Subcutaneous abdominal adipose tissue (tissue), 5 donors: ENCODE data around the gene F10.
A peak's percentile ranks its signal among the peaks of the same experiment; 100 is the strongest.

ENCODE experiments used
- H3K27ac ChIP-seq: one replicate; pipeline ENCODE4 v1.7.0; 2013; ENCODE audit warnings: low read depth, mild to moderate bottlenecking, inconsistent platforms, low read length, moderate library complexity
- H3K27me3 ChIP-seq, 5 donors: one replicate each; pipeline ENCODE4 v1.7.0; 2013; ENCODE audit warnings: low read length in 5 of 5, inconsistent platforms in 1 of 5; ENCODE audit not compliant: control insufficient read depth in 5 of 5, insufficient read depth in 4 of 5
- H3K36me3 ChIP-seq, 5 donors: one replicate each; pipeline ENCODE4 v1.7.0; 2013; ENCODE audit warnings: low read length in 5 of 5; ENCODE audit not compliant: control insufficient read depth in 5 of 5, insufficient read depth in 5 of 5
- H3K4me1 ChIP-seq, 5 donors: one replicate each; pipeline ENCODE4 v1.7.0; 2013; ENCODE audit warnings: low read length in 5 of 5, mild to moderate bottlenecking in 3 of 5, moderate library complexity in 1 of 5; ENCODE audit not compliant: control insufficient read depth in 5 of 5, insufficient read depth in 5 of 5
- H3K4me3 ChIP-seq, 5 donors: one replicate each; pipeline ENCODE4 v1.7.0; 2013; ENCODE audit warnings: low read length in 5 of 5, low read depth in 1 of 5
- H3K9ac ChIP-seq, 5 donors: one replicate each; pipeline ENCODE4 v1.7.0; 2013; ENCODE audit warnings: low read length in 5 of 5, mild to moderate bottlenecking in 4 of 5, moderate library complexity in 3 of 5
- H3K9me3 ChIP-seq, 5 donors: one replicate each; pipeline ENCODE4 v1.7.0; 2013; ENCODE audit warnings: low read length in 5 of 5; ENCODE audit not compliant: control insufficient read depth in 5 of 5
- donor health status: healthy.
- donor health status: healthy.
- donor health status: healthy.
- donor health status: healthy.
- donor health status: healthy.

Gene F10

DNA sequence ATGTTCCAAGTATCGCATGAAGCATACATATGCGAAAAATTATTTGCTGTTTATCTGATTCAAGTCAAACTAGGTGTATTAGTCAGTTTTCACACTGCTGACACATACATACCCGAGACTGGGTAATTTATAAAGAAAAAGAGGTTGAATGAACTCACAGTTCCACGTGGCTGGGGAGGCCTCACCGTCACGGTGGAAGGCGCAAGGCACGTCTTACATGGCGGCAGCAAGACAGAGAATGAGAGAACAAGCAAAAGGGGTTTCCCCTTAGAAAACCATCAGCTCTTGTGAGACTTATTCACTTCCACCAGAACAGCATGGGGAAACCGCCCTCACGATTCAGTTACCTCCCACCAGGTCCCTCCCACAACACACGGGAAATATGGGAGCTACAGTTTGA lies 22.9 kb downstream of the F10 start:
- H3K36me3 ChIP-seq = peaks cover 0 to 4% (median 0%) of the 10 kb centered on the region in 5 donors
- peaks cover 0 to 7% (median 6%) of the 10 kb centered on the region in 5 donors for H3K27me3 ChIP-seq
- no peak overlapping the region for H3K4me3 ChIP-seq
- no peaks in the 10 kb centered on the region for H3K4me1 ChIP-seq
- H3K9me3 ChIP-seq = no peaks in the 10 kb centered on the region
- H3K27ac ChIP-seq = no peak overlapping the region
- H3K9ac ChIP-seq = no peak overlapping the region

DNA sequence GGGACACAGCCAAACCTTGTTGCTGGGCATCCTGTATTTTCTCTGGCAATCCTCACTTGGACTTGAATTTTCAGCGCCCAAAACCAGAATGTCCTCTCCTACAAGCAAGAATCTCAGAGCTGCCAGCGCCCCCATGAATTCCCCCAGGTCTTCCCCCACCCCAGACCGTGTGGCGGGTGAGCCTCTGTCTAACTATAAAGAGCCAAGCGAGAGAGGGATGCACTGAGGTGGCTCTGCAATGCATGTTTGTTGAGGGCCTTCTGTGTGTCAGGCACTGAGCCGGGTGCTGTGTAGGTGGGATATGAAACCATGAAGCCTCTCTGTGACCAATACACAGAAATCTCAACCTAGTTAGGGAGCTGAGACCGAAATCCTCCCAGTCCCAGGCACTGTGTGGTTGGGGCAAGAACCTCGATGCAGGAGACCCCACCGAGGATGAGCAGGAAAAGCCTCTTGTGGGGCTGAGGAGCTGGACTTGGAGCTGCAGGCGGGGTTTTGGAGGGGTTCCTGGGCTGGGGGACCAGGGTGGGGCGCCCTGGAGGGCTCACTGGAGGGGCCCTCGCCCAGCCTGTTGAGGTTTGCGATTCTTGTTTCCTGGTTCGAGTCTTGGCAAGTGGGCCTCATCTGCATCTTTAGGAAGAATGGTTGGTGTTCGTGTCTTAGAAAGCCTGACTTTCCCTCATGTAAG lies 23.5 kb downstream of the F10 start:
- Histone ChIP-seq H3K9me3 (no peaks in the 10 kb centered on the region), H3K4me1 (no peaks in the 10 kb centered on the region), H3K27ac (no peak overlapping the region), H3K4me3 (no peak overlapping the region), H3K27me3 (peaks cover 0 to 7% (median 6%) of the 10 kb centered on the region in 5 donors), H3K9ac (no peak overlapping the region), H3K36me3 (peaks cover 0 to 4% (median 0%) of the 10 kb centered on the region in 5 donors)

DNA sequence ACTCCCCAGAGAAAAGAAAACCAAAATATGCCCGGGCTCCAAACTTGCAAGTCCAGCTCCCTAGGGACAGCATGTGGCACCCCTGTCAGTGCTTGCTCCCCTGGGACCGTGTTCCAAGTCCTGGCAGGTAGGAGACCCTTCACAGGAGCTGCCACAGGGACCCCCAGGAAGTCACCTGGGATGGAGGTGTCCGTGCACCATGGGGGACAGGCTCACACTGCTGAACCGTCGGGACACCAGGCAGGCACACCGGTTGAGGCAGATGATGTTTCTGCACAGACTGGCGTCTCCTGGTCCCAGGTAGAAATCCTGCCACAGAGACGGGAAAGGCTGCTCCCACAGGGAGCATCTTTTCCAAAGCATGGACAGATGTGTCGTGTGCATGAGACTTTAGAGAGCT lies 24.2 kb downstream of the F10 start:
- H3K4me3 ChIP-seq = no peak overlapping the region
- H3K27ac ChIP-seq = no peak overlapping the region
- no peaks in the 10 kb centered on the region for H3K36me3 ChIP-seq
- peaks cover 0 to under 1% (median 0%) of the 10 kb centered on the region in 5 donors for H3K4me1 ChIP-seq
- H3K9ac ChIP-seq = no peak overlapping the region
- no peaks in the 10 kb centered on the region for H3K9me3 ChIP-seq
- H3K27me3 ChIP-seq = peaks cover 0 to 8% (median 6%) of the 10 kb centered on the region in 5 donors

DNA sequence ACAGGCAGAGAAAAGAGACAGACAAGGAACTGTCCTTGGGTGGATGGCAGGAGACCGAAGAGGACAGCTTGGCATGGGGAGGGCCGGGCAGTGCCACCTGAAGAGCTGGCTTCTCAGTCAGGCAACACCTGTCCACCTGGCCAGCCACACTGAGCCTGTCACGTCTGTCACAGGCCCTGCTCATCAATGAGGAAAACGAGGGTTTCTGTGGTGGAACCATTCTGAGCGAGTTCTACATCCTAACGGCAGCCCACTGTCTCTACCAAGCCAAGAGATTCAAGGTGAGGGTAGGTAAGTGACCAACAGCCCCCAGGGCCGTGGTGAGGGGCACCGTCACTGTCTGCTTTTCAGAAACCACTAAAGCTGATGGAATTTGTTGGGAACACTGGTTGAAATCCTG lies 24.6 kb downstream of the F10 start:
- Histone ChIP-seq H3K4me3 (no peak overlapping the region), H3K9ac (no peak overlapping the region), H3K36me3 (no peaks in the 10 kb centered on the region), H3K9me3 (no peaks in the 10 kb centered on the region), H3K4me1 (peaks cover 0 to 5% (median 4%) of the 10 kb centered on the region in 5 donors), H3K27ac (no peak overlapping the region), H3K27me3 (peaks cover 0 to 12% (median 7%) of the 10 kb centered on the region in 5 donors)

DNA sequence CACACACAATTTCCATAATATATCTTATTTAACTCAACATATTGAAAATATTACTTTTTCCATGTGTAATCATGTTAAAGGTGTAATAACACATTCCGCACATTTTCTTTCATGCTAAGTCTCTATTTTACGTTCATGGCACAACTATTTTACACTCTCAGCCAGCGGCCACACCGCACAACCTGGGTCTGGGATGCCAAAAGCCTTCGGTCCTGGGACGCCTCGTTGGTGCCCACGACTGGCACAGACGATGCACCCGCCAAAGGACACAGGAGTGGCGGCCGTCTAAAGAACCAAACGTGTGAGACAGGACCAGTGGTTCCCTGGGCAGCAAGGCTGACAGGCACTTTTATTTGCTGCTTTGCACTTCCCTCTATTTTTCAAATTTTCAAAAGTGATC lies 25.8 kb downstream of the F10 start:
- Histone ChIP-seq H3K27me3 (peaks cover 0 to 12% (median 7%) of the 10 kb centered on the region in 5 donors), H3K4me1 (peaks cover 0 to 16% (median 16%) of the 10 kb centered on the region in 5 donors), H3K9ac (no peak overlapping the region), H3K4me3 (no peak overlapping the region), H3K27ac (no peak overlapping the region), H3K9me3 (no peaks in the 10 kb centered on the region), H3K36me3 (no peaks in the 10 kb centered on the region)

DNA sequence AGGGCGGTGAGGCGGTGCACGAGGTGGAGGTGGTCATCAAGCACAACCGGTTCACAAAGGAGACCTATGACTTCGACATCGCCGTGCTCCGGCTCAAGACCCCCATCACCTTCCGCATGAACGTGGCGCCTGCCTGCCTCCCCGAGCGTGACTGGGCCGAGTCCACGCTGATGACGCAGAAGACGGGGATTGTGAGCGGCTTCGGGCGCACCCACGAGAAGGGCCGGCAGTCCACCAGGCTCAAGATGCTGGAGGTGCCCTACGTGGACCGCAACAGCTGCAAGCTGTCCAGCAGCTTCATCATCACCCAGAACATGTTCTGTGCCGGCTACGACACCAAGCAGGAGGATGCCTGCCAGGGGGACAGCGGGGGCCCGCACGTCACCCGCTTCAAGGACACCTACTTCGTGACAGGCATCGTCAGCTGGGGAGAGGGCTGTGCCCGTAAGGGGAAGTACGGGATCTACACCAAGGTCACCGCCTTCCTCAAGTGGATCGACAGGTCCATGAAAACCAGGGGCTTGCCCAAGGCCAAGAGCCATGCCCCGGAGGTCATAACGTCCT lies 26.4 kb downstream of the F10 start:
- H3K27me3 ChIP-seq = peaks cover 0 to 9% (median 7%) of the 10 kb centered on the region in 5 donors
- H3K9me3 ChIP-seq = no peaks in the 10 kb centered on the region
- H3K9ac ChIP-seq = no peak overlapping the region
- H3K4me1 ChIP-seq = peaks cover 0 to 20% (median 20%) of the 10 kb centered on the region in 5 donors
- no peaks in the 10 kb centered on the region for H3K36me3 ChIP-seq
- no peak overlapping the region for H3K4me3 ChIP-seq
- no peak overlapping the region for H3K27ac ChIP-seq

DNA sequence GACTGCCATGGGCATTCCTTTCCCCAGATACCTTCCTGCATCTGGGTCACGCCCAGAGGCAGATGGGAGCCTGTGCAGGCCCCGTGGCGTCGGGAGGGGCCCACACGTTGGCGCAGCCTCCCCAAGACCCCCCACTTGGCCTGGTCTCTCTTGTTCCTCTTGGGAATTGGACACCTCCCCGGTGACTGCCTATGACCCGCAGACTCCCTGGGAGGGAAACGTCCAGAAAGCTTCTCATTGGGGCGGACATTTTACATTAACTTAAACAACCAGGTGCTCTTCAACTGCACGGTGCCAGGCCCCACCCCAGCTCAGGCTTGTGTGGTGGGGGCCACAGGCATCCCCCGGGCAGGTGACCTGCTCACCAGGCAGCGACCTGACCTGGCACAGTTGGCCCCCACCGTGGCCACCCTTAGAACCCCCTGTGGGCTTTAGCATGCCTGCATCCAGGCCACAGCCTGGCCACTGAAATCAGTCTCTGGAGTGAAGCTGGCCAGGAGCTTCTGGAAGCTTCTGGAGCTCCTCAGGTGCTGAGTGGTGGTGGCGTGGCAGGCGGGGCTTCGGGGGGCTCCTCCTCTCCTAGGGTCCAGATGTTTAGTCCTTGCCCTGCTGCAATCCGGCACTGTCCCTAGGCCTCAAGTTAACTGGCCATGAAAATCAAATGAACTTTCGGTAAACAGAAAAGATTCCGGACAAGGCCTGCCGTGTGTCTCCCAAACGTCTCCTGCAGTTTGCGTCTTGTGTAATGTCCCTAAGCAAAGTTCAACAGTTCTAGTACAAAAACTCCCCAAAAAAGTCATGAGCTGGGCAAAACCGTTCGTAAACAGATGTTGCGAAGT lies 27.3 kb downstream of the F10 start:
- H3K9ac ChIP-seq = no peak overlapping the region
- peaks cover 0 to 7% (median 6%) of the 10 kb centered on the region in 5 donors for H3K27me3 ChIP-seq
- no peak overlapping the region for H3K4me3 ChIP-seq
- H3K36me3 ChIP-seq = no peaks in the 10 kb centered on the region
- peaks cover 0 to 24% (median 22%) of the 10 kb centered on the region in 5 donors for H3K4me1 ChIP-seq
- no peaks in the 10 kb centered on the region for H3K9me3 ChIP-seq
- H3K27ac ChIP-seq = no peak overlapping the region

DNA sequence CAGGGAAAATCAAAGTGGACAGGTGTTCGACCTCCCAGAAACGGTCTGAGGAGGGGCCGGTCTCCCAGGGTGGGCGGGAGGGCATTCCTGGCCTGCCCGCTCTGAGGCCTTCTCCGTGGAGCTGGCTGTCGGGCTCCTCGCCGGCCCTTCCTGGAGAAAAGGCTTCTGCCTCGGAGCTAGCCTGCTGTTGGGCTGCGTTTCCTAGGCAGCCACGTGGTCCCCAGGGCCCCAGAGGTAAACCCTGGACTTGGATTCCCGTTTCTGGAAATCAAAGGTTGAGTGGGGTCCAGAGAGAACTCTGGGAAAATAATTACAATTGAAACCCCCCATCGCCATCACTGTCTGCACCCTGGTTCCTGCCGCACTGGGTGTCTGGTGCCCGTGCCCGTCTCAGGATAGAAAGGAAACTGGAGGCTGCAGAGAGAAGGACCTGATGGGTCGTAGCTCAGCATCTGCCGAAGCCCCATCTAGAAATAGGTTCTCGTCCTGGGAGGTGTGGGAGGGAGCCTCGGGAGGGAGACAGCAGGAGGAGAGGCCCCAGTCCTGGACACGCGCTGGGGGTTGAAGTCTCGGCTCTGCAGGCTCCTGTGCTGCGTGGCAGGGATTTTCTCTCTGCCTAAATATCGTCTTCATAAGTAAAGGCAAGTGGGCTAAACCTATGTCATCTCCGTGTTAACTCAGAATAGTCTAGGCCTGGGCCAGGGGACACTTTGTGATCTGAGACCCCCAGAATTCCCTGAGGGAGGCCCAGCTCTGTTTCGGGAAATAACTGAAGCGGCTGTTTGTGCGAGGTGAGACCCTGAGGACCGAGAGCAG lies 28.2 kb downstream of the F10 start:
- H3K4me1 ChIP-seq = peaks cover 0 to 24% (median 22%) of the 10 kb centered on the region in 5 donors
- no peaks in the 10 kb centered on the region for H3K9me3 ChIP-seq
- no peaks in the 10 kb centered on the region for H3K36me3 ChIP-seq
- H3K9ac ChIP-seq = no peak overlapping the region
- H3K27me3 ChIP-seq = peaks cover 0 to 7% (median 6%) of the 10 kb centered on the region in 5 donors
- no peak overlapping the region for H3K27ac ChIP-seq
- H3K4me3 ChIP-seq = no peak overlapping the region

DNA sequence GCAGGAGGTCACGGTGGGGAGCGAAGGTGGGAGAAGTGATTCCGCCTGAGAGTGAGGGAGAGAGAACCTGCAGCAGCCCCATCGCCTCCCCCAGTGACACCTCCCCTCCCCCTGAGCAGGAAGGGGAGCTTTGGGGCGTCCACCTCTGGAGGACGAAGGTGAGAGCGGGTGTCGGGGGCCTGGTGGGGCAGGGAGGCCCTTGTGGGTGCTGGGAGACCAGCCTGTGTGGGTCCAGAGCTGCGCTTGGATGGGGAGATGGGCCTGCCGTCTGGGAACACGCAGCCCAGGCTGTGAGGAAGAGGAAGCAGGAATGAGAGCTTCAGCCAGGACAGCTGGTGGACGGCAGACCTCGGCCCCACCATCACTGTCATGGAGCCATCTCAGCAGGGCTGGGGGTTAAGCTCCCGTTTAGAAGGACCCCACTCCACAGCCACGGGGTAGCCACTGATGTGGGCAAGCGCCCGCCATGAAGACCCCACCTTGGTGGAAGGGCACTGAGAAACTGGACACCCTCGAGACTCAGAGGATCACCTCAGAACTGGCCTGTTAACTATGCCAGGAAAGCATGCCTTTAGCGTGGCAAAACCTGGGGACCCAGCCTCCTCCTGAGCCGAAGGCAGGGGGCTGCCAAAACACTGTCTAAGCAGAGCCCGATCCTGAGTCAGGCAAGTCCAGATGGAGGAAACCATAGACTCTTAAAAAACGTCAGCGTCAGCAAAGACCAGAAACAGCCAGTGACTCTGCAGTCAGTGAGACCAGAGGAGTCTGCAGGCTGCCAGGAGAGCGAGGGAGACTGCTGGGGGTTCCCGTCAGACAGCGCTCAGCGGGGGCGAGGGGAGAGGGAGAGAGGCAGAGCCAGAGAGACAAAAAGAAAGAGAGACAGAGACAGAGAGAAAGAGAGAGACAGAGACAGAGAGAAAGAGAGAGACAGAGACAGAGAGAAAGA lies 29.4 kb downstream of the F10 start:
- peaks cover 0 to 6% (median 3%) of the 10 kb centered on the region in 5 donors for H3K27me3 ChIP-seq
- no peaks in the 10 kb centered on the region for H3K9me3 ChIP-seq
- H3K27ac ChIP-seq = no peak overlapping the region
- H3K36me3 ChIP-seq = no peaks in the 10 kb centered on the region
- H3K4me3 ChIP-seq = peak overlapping the region in 4 of 5 donors; percentile 39 to 74 (median 68)
- H3K9ac ChIP-seq = peak overlapping the region in 2 of 5 donors; percentile 61 to 78
- H3K4me1 ChIP-seq = peaks cover 0 to 24% (median 22%) of the 10 kb centered on the region in 5 donors
